HG03342 (cell line): ENCODE data around the gene PTP4A1.
"Not testable (repeated sequence)": the region's sequence is repeated elsewhere in the genome, so short reads cannot be mapped to it uniquely, and the experiment has no call there.

ENCODE experiments used
- ATAC-seq: cut with Tn5 transposase; IDR thresholded peaks from one replicate; pipeline ENCODE4 v1.9.1; 2021; ENCODE audit warnings: mild to moderate bottlenecking, moderate library complexity; ENCODE audit not compliant: unreplicated experiment

Gene PTP4A1

DNA sequence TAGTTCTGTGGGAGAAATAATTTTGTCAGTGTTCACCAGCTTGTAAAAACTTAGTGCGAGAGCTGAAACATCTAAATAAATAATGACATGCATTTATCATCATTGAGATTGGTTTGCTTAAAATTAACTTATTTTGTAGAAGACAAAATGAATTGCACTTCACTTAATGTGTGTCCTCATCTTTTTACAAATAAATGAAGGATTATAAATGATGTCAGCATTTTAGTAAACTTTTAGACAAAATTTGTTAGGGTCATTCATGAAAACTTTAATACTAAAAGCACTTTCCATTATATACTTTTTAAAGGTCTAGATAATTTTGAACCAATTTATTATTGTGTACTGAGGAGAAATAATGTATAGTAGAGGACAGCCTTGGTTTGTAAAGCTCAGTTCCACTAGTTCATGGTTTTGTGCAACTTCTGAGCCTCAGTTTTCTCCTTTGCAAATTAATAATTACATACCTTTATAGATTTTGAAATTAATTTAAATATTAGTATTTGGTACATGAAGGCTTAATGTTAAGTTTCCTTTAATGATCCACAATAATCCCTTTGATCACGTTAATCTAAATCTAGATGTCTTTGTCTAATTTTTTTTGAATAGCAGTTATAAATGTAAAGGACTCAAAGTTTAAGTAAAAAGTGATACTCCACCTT lies 9.2 kb downstream of the PTP4A1 start:
- ATAC-seq = no peak

DNA sequence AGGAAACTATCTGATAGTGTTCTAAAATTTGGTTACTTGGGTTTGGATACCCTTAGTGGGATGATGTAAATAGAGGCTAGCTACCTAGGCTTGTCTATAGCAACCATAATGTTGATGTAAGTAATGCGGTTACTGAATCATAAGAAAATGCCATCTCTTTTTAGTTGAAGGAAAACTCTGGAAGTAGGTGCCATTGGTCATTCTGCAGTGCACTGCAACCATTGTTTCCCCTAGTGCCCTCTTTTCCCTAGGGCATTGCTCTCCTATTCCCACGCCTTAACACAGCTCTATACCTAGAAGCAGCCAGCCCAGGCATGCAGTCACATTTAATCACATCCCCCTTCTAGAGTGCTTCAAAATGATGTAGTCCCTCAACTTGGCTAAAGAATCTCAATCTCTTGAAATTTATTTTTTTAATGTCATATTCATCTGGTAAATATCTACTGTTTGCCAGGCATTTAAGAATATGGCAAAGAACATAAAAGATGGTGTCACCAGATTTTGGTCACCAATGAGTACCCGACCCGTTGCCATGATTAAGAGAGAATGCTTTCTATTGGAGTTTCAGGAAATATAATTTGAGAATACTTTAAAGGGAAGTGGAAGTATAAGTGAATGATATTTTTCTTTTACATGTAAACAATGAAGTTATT lies 10.4 kb downstream of the PTP4A1 start:
- no peak for ATAC-seq

DNA sequence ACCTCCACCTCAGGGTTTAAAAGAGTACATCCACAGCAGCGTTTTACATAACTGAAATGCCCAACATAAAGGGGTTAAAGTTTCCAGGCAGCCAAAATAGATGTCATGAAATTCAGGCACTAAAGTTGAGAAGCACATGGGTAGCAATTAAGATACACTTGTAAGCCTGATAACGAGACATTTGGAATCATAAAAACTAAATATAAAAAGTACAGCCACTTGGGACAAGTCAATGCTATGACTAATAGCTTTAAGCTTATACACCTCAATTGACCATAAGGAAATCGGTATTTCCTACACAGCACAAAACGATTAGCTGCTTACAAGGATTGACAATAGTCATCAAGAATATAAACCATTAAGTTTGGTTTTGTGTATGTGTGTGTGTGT lies 11.8 kb downstream of the PTP4A1 start:
- no peak for ATAC-seq

DNA sequence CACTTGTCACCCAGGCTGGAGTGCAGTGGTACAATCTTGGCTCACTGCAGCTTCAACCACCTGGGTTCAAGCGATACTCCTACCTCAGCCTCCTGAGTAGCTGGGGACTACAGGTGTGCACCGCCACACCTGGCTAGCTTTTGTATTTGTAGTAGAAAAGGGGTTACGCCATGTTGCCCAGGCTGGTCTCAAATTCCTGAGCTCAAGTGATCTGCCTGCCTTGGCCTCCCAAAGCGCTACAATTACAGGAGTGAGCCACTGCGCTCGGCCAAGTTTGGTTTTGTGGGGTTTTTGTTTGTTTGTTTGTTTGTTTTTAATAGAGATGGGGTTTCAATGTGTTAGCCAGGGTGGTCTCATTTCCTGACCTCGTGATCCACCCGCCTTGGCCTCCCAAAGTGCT lies 12.3 kb downstream of the PTP4A1 start:
- ATAC-seq = no peak

DNA sequence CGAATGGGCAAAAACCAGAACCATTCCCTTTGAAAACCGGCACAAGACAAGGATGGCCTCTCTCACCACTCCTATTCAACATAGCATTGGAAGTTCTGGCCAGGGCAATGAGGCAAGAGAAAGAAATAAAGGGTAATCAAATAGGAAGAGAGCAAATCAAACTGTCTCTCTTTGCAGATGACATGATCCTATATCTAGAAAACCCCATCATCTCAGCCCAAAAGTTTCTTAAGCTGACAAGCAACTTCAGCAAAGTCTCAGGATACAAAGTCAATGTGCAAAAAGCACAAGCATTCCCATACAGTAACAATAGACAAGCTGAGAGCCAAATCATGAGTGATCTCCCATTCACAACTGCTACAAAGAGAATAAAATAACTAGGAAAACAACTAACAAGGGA lies 13.4 kb downstream of the PTP4A1 start:
- not testable (repeated sequence) for ATAC-seq

DNA sequence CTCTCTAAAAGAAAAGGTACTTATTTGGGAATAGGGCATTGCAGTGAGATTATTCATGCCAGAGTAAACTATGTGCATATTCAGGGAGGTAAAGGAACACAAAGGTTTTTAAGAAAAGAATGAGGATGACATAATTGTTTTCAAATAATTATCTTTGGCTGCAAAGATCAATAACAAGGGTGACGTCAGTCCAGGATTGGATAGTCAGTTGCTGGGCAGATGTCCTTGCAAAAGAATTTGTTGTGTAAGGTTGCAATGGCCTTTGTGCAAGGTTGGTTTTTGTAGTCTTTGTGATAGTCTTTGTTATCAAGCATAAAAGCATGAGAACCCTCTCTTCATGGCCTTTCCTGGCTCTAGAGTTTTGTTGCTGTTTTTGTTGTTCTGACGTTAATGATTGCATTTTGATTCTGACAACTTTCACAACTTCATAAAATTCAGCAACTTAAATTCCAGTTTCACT lies 17.7 kb downstream of the PTP4A1 start:
- no peak for ATAC-seq

DNA sequence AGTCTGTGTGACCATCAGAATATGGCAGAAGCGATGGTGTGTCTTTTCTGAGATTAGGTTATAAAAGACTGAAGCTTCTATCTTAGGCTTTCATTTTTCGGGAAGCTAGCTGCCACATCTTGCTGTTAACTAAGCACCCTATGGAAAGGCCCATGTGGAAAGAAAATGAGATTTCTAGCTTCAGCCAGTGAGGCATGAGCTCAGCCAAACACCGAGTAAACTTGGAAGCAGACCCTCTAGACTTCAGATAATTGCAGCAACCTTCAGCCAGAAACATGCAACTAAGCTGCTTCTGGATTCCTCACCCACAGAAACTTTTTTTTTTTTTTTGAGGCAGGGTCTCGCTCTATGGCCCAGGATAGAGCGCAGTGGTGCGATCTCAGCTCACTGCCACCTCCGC lies 20.6 kb downstream of the PTP4A1 start:
- no peak for ATAC-seq

DNA sequence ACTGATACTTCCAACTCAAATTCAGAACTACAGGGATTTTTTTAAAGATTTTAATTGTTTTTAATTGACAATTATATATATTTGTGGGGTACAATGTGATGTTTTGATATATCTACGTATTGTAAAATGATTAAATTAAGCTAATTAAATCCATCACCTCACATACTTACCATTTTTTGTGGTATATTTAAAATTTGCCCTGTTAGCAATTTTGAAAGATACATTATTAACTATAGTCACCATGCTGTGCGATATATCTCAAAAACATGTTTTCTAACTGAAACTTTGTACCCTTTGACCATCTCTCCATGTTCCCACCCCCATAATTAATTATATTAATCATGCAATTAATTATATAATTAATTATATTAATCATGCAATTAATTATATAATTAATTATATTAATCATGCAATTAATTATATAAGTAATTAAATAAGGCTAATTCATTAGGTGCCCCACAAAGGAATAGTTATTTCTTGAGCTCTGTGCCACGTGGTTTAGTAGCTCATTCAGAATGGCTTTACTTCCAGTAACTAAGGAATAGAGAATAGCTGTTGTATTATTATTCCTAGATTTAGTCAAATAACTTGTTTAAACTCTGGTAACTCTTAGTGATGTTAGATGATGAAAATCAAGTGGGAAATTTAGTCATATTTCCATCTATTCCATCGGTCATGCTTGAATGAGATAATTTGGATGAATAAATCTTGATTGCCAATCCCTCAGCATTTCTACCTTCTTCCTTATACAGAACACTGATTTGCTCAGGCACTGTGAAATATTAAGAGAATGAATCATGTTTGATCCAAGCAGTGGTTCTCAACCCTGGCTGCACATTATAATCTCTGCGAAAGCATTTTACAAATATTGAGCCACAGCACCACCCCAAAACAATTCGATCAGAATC lies 25.1 kb downstream of the PTP4A1 start:
- ATAC-seq = peak; percentile 3

DNA sequence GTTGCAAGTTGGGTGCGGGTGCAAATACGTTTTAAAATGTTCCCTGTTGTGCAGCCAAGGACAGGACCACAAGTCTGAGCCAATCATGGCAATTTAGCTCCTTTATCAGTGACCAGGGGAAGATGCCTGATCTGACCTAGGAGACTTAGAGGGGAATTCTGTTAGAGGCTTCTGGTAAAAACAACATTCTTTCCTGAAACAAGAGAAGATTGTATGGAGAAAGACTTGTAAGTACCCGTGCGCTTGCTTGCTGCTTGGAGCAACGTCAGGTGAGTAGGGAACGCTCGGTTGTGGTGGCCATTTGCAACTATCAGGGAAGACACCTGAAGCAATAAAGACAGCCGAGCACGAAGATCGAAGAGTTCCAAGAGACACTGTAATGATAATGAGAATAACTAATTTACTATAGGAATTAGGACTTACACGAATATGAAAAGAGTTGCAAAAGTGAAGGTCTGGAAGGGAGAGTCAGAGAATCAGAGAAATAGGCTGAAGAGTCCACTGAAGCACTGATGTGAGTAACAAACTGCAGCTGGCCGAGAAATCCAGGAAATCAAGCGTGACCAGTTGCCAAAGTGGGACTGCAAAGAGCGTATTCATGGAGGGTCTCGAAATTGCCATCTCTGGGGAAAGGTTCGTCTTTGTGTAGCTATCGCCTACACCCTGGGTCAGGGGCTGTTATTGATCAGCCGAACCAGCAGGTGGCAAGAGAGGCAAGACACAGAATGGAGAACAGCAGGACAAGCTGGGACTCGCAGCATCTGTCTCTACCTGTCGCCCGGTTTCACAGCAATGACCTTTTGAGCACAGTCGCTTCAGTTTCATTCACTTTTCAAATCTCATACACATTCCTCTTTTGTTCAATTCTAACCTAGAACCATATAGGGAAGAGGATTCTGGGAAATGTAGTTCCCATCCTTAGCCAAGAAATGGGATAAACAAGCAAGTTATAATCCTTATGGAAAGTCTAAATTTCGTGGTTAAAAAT lies 26.1 kb downstream of the PTP4A1 start:
- ATAC-seq = peak; percentile 99

DNA sequence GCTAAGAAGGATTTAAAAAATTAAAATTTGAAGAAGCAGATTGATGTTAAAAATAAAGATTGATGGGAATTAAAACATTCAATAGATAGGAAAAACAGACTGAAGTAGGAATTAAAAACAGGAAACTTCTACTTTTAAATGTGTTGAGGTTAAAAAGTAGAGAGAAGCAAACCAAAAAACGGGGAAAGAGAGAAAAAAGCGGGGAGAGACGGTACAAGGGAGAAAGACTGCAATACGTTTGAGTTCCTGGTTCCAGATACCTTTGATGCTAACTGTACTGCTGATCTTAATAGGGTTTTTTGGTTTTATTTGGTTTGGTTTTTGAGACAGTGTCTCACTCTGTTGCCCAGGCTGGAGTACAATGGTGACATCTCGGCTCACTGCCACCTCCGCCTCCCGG lies 27.0 kb downstream of the PTP4A1 start:
- no peak for ATAC-seq

DNA sequence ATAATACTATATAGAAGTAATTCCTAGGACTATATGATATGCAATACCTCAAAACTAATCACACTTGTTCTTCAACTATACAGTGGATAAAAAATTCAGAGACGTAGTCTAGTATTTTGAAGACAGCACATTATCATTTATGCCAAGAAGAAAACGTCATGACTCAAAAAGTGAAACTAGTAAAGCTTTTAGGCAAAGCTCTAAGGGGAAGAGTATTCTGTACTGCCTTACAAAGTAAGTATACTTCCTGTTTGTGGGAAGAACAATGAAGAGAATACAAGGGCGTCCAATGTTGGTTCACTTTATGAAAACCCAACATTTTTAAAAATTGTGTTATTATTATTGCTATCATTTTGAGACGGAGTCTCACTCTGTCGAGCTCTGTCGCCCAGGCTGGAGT lies 27.9 kb downstream of the PTP4A1 start:
- no peak for ATAC-seq

DNA sequence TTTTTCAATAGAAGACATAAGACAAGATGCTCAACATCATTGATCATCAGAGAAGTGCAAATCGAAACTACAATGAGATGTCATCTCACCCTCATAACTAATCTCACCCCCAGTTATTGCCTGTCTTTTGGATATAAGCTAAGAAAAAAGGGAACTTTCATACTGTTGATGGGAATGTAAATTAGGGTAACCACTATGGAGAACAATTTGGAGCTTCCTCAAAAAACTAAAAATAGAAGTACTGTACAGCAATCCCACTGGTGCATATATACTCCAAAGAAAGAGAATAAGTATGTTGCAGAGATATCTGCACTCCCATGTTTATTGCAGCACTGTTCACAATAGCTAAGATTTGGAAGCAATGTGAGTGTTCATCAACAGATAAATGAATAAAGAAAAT lies 37.0 kb downstream of the PTP4A1 start:
- ATAC-seq = no peak

DNA sequence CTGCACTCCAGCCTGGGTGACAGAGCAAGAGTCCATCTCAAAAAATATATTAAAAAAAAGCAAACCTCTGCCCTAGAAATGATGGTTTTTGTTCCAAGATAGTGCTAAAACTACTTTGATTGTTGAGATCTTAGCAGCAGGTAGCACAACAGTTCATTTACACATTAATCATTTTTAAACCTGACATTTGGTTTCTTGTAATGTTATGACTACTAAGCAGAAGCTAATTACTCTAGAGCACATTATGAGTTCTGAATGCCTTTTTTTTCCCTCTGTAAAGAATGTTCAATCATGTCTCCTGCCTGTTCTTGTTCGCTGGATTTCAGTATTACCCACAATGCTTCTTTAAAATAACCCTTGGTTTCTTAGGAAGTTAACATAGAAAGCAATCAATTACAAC lies 38.7 kb downstream of the PTP4A1 start:
- ATAC-seq = no peak

DNA sequence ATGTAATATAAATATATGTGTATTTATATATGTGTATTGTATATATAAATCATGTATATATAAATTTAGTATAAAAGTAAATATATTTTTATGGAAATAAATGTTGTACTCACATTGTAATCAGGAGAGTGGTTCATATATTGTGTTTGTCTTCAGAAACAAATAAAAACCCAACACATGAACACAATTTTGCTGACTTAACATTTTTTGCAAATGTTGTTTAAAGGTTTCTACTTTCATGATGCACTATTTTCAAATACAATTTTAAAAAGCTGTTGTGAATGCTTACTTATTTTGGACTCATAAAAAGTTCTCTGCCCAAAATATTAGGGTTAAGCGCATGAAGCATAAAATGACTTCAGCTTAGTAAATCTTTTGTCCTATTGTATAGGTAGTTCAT lies 39.3 kb downstream of the PTP4A1 start:
- ATAC-seq = no peak

DNA sequence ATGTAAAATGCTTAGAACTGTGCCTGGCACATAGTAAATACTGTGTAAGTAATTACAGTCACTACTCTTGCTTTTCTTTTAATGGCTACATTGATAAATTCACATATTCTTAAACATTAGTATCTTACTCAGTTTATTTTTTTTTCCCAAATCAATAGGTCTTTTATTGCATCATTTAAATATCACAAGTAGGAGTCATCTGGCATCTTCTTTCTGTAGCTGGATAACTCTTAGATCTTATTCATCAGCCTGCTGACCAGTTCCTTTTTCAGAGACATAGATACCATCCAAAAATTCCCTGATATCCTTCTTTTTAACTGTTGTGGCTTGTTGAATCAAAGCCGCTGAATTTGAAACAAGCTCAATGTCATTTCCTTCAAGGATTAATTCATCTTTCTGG lies 43.3 kb downstream of the PTP4A1 start:
- no peak for ATAC-seq
